ENCODE measurements around the gene ANK3. TPM values are rescaled to one million over a fixed set of nuclear protein-coding genes. Genes with fewer than 3 reads are reported as not detected.

ANK3 gene
- polyA plus RNA-seq, 3 donors, result not detected

DNA sequence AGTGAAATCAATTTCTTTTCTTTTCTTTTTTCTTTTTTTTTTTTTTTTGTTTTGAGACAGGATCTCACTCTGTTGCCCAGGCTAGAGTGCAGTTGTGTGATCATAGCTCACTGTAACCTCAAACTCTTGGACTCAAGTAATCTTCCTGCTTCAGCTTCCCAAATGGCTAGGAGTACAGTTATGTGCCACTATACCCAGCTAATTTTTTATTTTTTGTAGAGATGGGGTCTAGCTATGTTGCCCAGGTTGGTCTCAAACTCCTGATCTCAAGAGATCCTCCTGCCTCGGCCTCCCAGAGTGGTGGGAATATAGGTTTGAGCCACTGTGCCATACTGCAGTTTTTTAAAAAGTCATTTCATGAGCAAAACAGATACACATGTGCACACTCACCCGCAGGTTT lies 79.8 kb downstream of the ANK3 start:
- TF ChIP-seq, protein P1, sequence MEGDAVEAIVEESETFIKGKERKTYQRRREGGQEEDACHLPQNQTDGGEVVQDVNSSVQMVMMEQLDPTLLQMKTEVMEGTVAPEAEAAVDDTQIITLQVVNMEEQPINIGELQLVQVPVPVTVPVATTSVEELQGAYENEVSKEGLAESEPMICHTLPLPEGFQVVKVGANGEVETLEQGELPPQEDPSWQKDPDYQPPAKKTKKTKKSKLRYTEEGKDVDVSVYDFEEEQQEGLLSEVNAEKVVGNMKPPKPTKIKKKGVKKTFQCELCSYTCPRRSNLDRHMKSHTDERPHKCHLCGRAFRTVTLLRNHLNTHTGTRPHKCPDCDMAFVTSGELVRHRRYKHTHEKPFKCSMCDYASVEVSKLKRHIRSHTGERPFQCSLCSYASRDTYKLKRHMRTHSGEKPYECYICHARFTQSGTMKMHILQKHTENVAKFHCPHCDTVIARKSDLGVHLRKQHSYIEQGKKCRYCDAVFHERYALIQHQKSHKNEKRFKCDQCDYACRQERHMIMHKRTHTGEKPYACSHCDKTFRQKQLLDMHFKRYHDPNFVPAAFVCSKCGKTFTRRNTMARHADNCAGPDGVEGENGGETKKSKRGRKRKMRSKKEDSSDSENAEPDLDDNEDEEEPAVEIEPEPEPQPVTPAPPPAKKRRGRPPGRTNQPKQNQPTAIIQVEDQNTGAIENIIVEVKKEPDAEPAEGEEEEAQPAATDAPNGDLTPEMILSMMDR (IDR thresholded peaks at IDR 0.05), result no peak
- no peaks in the 10 kb centered on the region for H3K36me3 ChIP-seq (replicated peaks in 1 of 2; ENCODE audit: control insufficient read depth in 1 of 2, insufficient read depth in 2 of 2, low read length in 2 of 2)
- H3K79me2 ChIP-seq (ENCODE audit: insufficient read depth, low read length), result no peaks in the 10 kb centered on the region
- H3K9ac ChIP-seq (ENCODE audit: insufficient read depth, low read length, poor library complexity, severe bottlenecking), result no peak overlapping the region
- Mint-ChIP-seq H3K4me1 (no peaks in the 10 kb centered on the region), H3K27ac (no peak overlapping the region), H3K27me3 (ENCODE audit: low read depth in 3 of 3) (peaks cover 0 to 1% (median 0%) of the 10 kb centered on the region in 3 donors), H3K4me3 (no peak overlapping the region), H3K9me3 (peaks cover 0 to 2% (median 0%) of the 10 kb centered on the region in 7 donors), H3K36me3 (no peaks in the 10 kb centered on the region)
- no peak overlapping the region for H3K27ac ChIP-seq (ENCODE audit: low read depth in 1 of 2, low read length in 2 of 2)
- H3K4me3 ChIP-seq (replicated peaks in 1 of 3; ENCODE audit: low read depth in 2 of 3, low read length in 3 of 3), result no peak overlapping the region
- WGBS (ENCODE audit: insufficient coverage), result no CpG with 5 or more reads among the region's 2 CpGs
- no peaks in the 10 kb centered on the region for H4K20me1 ChIP-seq (ENCODE audit: insufficient read depth, low read length)
- DNase-seq, result no peak
- no peaks in the 10 kb centered on the region for H3K27me3 ChIP-seq (ENCODE audit: control insufficient read depth in 2 of 2, insufficient read depth in 2 of 2, low read length in 2 of 2)
- intact Hi-C loops (cut with micrococcal nuclease), result no loop called here
- H3K4me1 ChIP-seq (ENCODE audit: control insufficient read depth in 1 of 2, insufficient read depth in 2 of 2, low read length in 2 of 2), result no peaks in the 10 kb centered on the region
- H3K9me3 ChIP-seq (replicated peaks in 1 of 2; ENCODE audit: control insufficient read depth in 1 of 2, insufficient read depth in 1 of 2, low read length in 2 of 2), result no peaks in the 10 kb centered on the region
- H3K4me2 ChIP-seq (replicated peaks; ENCODE audit: extremely low read depth, low read length, poor library complexity, severe bottlenecking), result no peak overlapping the region
- H2AFZ ChIP-seq (ENCODE audit: insufficient read depth, low read depth, low read length, poor library complexity, severe bottlenecking), result no peak overlapping the region

GRCh38 chr10:60309371-60309770 lies 80.3 kb downstream of the ANK3 start:
- Histone ChIP-seq H3K4me3 (replicated peaks in 1 of 3; ENCODE audit: low read depth in 2 of 3, low read length in 3 of 3) (no peak overlapping the region), H3K36me3 (replicated peaks in 1 of 2; ENCODE audit: control insufficient read depth in 1 of 2, insufficient read depth in 2 of 2, low read length in 2 of 2) (no peaks in the 10 kb centered on the region), H3K79me2 (ENCODE audit: insufficient read depth, low read length) (no peaks in the 10 kb centered on the region), H2AFZ (ENCODE audit: insufficient read depth, low read depth, low read length, poor library complexity, severe bottlenecking) (no peak overlapping the region), H4K20me1 (ENCODE audit: insufficient read depth, low read length) (no peaks in the 10 kb centered on the region), H3K27ac (ENCODE audit: low read depth in 1 of 2, low read length in 2 of 2) (no peak overlapping the region), H3K27me3 (ENCODE audit: control insufficient read depth in 2 of 2, insufficient read depth in 2 of 2, low read length in 2 of 2) (no peaks in the 10 kb centered on the region), H3K9me3 (replicated peaks in 1 of 2; ENCODE audit: control insufficient read depth in 1 of 2, insufficient read depth in 1 of 2, low read length in 2 of 2) (no peaks in the 10 kb centered on the region), H3K9ac (ENCODE audit: insufficient read depth, low read length, poor library complexity, severe bottlenecking) (no peak overlapping the region), H3K4me1 (ENCODE audit: control insufficient read depth in 1 of 2, insufficient read depth in 2 of 2, low read length in 2 of 2) (no peaks in the 10 kb centered on the region), H3K4me2 (replicated peaks; ENCODE audit: extremely low read depth, low read length, poor library complexity, severe bottlenecking) (no peak overlapping the region)
- H3K27me3 Mint-ChIP-seq (ENCODE audit: low read depth in 3 of 3), result peaks cover 0 to 1% (median 0%) of the 10 kb centered on the region in 3 donors
- no peaks in the 10 kb centered on the region for H3K4me1 Mint-ChIP-seq
- intact Hi-C loops (cut with micrococcal nuclease), result no loop called here
- H3K4me3 Mint-ChIP-seq, result no peak overlapping the region
- no peak for DNase-seq
- H3K9me3 Mint-ChIP-seq, result peaks cover 0 to 2% (median 0%) of the 10 kb centered on the region in 7 donors
- H3K36me3 Mint-ChIP-seq, result no peaks in the 10 kb centered on the region
- no peak overlapping the region for H3K27ac Mint-ChIP-seq
- TF ChIP-seq, protein P1 (IDR thresholded peaks at IDR 0.05), result no peak

Data from CD14-positive monocyte (primary cell).